GM12878 (cell line): Measurements from ENCODE around the gene TTLL8. TPM values are rescaled to one million over a fixed set of nuclear protein-coding genes. Genes with fewer than 3 reads are reported as not detected.

Source experiments
- ATAC-seq: fragments of 200-7000 bp; cut with Tn5 transposase; 3 replicates; pipeline ENCODE4 v1.9.1; 2020; ENCODE audit warnings: mild to moderate bottlenecking, moderate library complexity
- BruUV-seq: library from RNA; stranded (reverse); fragments of 400-500 nt; replicated peaks from 2 replicates; lab custom pipeline; 2021; lab: Mats Ljungman, UMichigan
- CTCF ChIA-PET: fragments of 300-600 bp; sonication (Branson Sonifier 250); formaldehyde crosslinking; extraction: SDS; loops from one replicate; lab custom pipeline; 2021; ENCODE audit warnings: inconsistent platforms; lab: Yijun Ruan, JAX
- POLR2A ChIA-PET: fragments of 350-600 bp; formaldehyde crosslinking; extraction: SDS; loops from one replicate; lab custom pipeline; 2021; ENCODE audit warnings: inconsistent platforms; lab: Charles Lee
- RAD21 ChIA-PET: fragments of 300-600 bp; sonication (Branson Sonifier 250); formaldehyde crosslinking; loops from one replicate; lab custom pipeline; 2023; ENCODE audit warnings: antibody characterized with exemption; ENCODE audit not compliant: unreplicated experiment; lab: Charles Lee
- SMC1A ChIA-PET: fragments of 300-600 bp; sonication (Branson Sonifier 250); formaldehyde crosslinking; loops from one replicate; lab custom pipeline; 2023; ENCODE audit not compliant: unreplicated experiment, uncharacterized antibody; lab: Charles Lee
- DNase-seq: peaks from one replicate; pipeline ENCODE4 v3.0.0-alpha.2; 2011; ENCODE audit warnings: low read depth, low spot score
- FAIRE-seq: peaks from 3 replicates; lab custom pipeline; 2011; peaks lifted over from hg19 to GRCh38; lab: Jason Lieb, UNC
- H2AFZ ChIP-seq: 2 replicates; pipeline ENCODE4 v1.6.0; 2011; ENCODE audit warnings: low read depth, low read length, control low read depth; ENCODE audit not compliant: control insufficient read depth
- H3K27ac ChIP-seq: 2 replicates; pipeline ENCODE4 v1.5.1; 2011; ENCODE audit warnings: control low read depth; ENCODE audit not compliant: control insufficient read depth, insufficient read depth
- H3K27me3 ChIP-seq, 2 experiments: replicated peaks in 1 of 2; 2 replicates each; pipeline versions ENCODE4 v1.6.0 to v1.6.1; 2011; ENCODE audit warnings: low read length in 1 of 2; ENCODE audit not compliant: control insufficient read depth in 2 of 2, insufficient read depth in 2 of 2
- H3K36me3 ChIP-seq, 2 experiments: 2 replicates each; pipeline ENCODE4 v1.5.1; 2011; ENCODE audit warnings: low read length in 1 of 2; ENCODE audit not compliant: control insufficient read depth in 2 of 2, insufficient read depth in 2 of 2
- H3K4me1 ChIP-seq: 2 replicates; pipeline ENCODE4 v1.6.1; 2011; ENCODE audit warnings: mild to moderate bottlenecking, low read length, moderate library complexity, mixed read lengths; ENCODE audit not compliant: control insufficient read depth, insufficient read depth
- H3K4me2 ChIP-seq: 2 replicates; pipeline ENCODE4 v1.6.0; 2011; ENCODE audit warnings: control low read depth; ENCODE audit not compliant: control insufficient read depth, insufficient read depth
- H3K4me3 ChIP-seq: fragments of 200-600 bp; sonication (generic); 2 replicates; pipeline ENCODE4 v1.5.1; 2016
- H3K79me2 ChIP-seq: 2 replicates; pipeline ENCODE4 v1.6.0; 2011; ENCODE audit warnings: low read length; ENCODE audit not compliant: control insufficient read depth, insufficient read depth
- H3K9ac ChIP-seq: 2 replicates; pipeline ENCODE4 v1.8.0; 2011; ENCODE audit warnings: low read length, control low read depth, mixed read lengths; ENCODE audit not compliant: control insufficient read depth, insufficient read depth
- H3K9me3 ChIP-seq: replicated peaks from 3 replicates; pipeline ENCODE4 v1.5.1; 2011; ENCODE audit warnings: mild to moderate bottlenecking, low read length; ENCODE audit not compliant: control insufficient read depth, insufficient read depth
- H4K20me1 ChIP-seq: 2 replicates; pipeline ENCODE4 v1.6.0; 2011; ENCODE audit not compliant: control insufficient read depth, insufficient read depth
- EGR1 ChIP-seq, 2 experiments: IDR thresholded peaks; 1 replicate in 1 of 2; 2 replicates in 1 of 2; pipeline ENCODE4 v1.6.1; 2011 to 2012; ENCODE audit warnings: low read depth in 2 of 2, low read length in 2 of 2, borderline replicate concordance in 1 of 2, mild to moderate bottlenecking in 1 of 2, moderate library complexity in 1 of 2
- JUND ChIP-seq: IDR thresholded peaks from 2 replicates; pipeline ENCODE4 v1.6.1; 2012; ENCODE audit warnings: low read depth, mild to moderate bottlenecking, low read length, improper control_type of control experiment, moderate library complexity
- MXI1 ChIP-seq: fragments of 150-350 bp; IDR thresholded peaks from 2 replicates; pipeline ENCODE4 v1.6.1; 2011; ENCODE audit warnings: low read depth, mild to moderate bottlenecking, inconsistent platforms, low read length, improper control_type of control experiment
- SIN3A ChIP-seq: IDR thresholded peaks from 2 replicates; pipeline ENCODE4 v1.6.1; 2012; ENCODE audit warnings: low read depth, low read length, improper control_type of control experiment
- TCF3 ChIP-seq: IDR thresholded peaks from 2 replicates; pipeline ENCODE4 v1.6.1; 2012; ENCODE audit warnings: low read depth, mild to moderate bottlenecking, low read length, borderline replicate concordance; ENCODE audit not compliant: insufficient read depth
- ZNF24 ChIP-seq: fragments of 450-650 bp; IDR thresholded peaks from 2 replicates; pipeline ENCODE4 v1.6.1; 2017; ENCODE audit warnings: antibody characterized with exemption, mild to moderate bottlenecking
- ZZZ3 ChIP-seq: IDR thresholded peaks from 2 replicates; pipeline ENCODE4 v1.6.1; 2011; ENCODE audit warnings: low read depth; ENCODE audit not compliant: control insufficient read depth, insufficient read length
- WGBS: methylation state at CpG from one replicate; pipeline ENCODE4 v1.1.6; 2016; ENCODE audit warnings: low lambda C conversion rate; ENCODE audit not compliant: insufficient replicate concordance, insufficient coverage; ENCODE audit errors: missing lambda C conversion rate; 5-methylcytosine and 5-hydroxymethylcytosine counted together
- in situ Hi-C: fragments of 300-500 bp; cut with MboI; formaldehyde crosslinking; loops from 9 replicates; pipeline ENCODE4 v1.14.3; 2018; ENCODE audit warnings: mixed read lengths
- intact Hi-C: fragments of 100-400 bp; cut with micrococcal nuclease; formaldehyde crosslinking; loops from one replicate; pipeline ENCODE4 v1.14.2; 2022; ENCODE audit not compliant: unreplicated experiment
- polyA plus RNA-seq, 11 experiments: library from polyadenylated mRNA; depleted of rRNA in 4 of 11; unstranded in 6 of 11; stranded (reverse) in 5 of 11; fragments of >200 nt; fragmentation: Nextera tagmentation in 4 of 11; fragmentation: Illumina TruSeq in 1 of 11; extraction: Ambion mirVana in 4 of 11; extraction: Trizol in 1 of 11; gene quantifications; 1 replicate in 1 of 11; 2 replicates in 10 of 11; pipeline versions ENCODE4 v1.2.1 to v1.2.3, GENCODE V29; 2011 to 2016; ENCODE audit warnings: inconsistent platforms in 2 of 11, missing spikeins in 2 of 11, low read depth in 1 of 11
- total RNA-seq, 4 experiments: library from RNA; depleted of rRNA in 3 of 4; stranded (reverse); fragments of >200 nt in 3 of 4; fragmentation: Illumina TruSeq in 1 of 4; extraction: Trizol in 1 of 4; gene quantifications; 2 replicates each; pipeline versions ENCODE4 v1.2.1 to v1.2.3, GENCODE V29; 2013 to 2021
- TF ChIP-seq, protein P1 (sequence below): fragments of 450-650 bp; IDR thresholded peaks from 2 replicates; pipeline ENCODE4 v1.6.1; 2018; ENCODE audit warnings: borderline replicate concordance, mild to moderate bottlenecking; ENCODE audit not compliant: partially characterized antibody

TTLL8 gene
- total and polyA plus RNA-seq, 10 of the 15 experiments (the other 5 are each of a cell fraction or from before 2014, with no cell fraction given), result not detected

DNA sequence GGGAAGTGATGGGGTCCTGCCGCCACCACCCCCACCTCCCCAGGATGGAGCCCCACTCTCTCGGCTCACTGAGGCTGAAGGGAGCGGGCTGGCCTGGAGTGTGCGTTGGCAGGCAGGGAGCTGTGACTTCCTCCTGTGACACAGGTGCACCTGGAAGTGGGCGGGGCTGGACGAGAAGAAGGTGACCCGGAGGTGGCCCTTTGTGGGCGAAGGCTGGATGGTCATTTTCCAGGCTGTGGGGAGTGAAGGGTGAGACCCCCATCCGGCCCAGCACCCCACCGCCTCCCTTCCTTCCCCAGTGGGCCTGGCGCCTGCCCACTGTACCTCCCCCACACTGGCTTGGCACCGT, 60.9 kb downstream of the TTLL8 start:
- Histone ChIP-seq H3K4me3 (no peak overlapping the region), H3K4me2 (no peak overlapping the region), H3K79me2 (no peaks in the 10 kb centered on the region), H3K27ac (no peak overlapping the region), H3K27me3 (no peaks in the 10 kb centered on the region; a peak in 1 of 4 replicates), H3K4me1 (no peaks in the 10 kb centered on the region), H3K9me3 (no peaks in the 10 kb centered on the region), H3K9ac (no peak overlapping the region)
- ChIA-PET SMC1A (no interaction called here), POLR2A (no interaction called here), RAD21 (no interaction called here)
- intact Hi-C loops, result no loop called here
- ATAC-seq (no peak), DNase-seq (no peak)
- no TSS peak for BruUV-seq
- TF ChIP-seq JUND, result no peak
- no peak for TF ChIP-seq MXI1
- TF ChIP-seq ZZZ3, result no peak
- TF ChIP-seq, all 136 proteins: peak for 0
- 34% methylated on average over 12 of the region's 12 CpGs for WGBS
- Histone ChIP-seq H3K36me3 (no peaks in the 10 kb centered on the region), H2AFZ (no peak overlapping the region), H4K20me1 (no peaks in the 10 kb centered on the region)
- FAIRE-seq, result no peak
- CTCF ChIA-PET, result interaction anchor here (0.7 kb wide), 1 partner anchor 66 kb away, joined by 4 read pairs; no protein-coding TSS in a partner anchor
- in situ Hi-C loops, result no loop called here

DNA sequence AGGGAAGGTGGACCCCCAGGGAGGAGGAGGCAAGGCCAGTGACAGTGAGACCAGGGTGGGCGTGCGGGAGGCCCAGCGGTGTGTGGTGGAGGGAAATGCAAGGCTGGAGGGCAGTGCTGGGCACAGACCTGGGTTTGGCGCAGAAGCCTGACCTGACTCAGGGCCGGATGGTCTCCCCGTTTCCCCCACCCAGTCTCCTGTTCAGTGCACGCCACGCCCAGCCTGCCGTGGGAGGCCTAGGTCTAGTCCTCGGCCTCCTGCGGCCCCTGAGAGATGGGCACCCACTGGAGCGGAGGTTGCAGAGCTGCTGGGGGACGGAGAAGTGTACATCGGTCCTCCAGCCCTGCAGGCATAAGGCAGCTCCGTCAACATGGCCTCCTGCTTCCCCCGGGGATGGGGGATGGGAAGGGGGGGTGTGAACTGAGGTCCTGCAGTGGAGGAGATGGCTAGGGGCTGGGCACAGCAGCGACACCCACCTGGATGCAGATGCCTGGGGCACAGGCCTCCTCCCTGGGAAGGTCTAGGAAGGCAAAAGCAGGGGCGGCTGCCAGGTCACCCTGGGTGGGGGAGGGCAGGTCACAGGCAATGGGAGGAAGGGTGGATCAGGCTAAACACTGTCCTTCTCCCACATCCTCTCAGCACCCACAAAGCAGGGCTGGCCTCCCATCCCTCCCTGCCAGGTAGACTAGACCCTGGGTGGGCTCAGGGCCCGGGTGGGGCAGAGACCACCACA, 61.4 kb downstream of the TTLL8 start:
- FAIRE-seq (no peak), ATAC-seq (no peak), DNase-seq (no peak)
- RAD21 ChIA-PET, result no interaction called here
- Histone ChIP-seq H3K9me3 (no peaks in the 10 kb centered on the region), H3K9ac (no peak overlapping the region), H3K4me2 (no peak overlapping the region), H3K36me3 (no peaks in the 10 kb centered on the region), H3K27ac (no peak overlapping the region), H3K27me3 (no peaks in the 10 kb centered on the region; a peak in 1 of 4 replicates), H3K4me1 (no peaks in the 10 kb centered on the region), H2AFZ (no peak overlapping the region), H3K4me3 (no peak overlapping the region), H3K79me2 (no peaks in the 10 kb centered on the region), H4K20me1 (no peaks in the 10 kb centered on the region)
- in situ Hi-C loops (no loop called here), intact Hi-C loops (no loop called here)
- BruUV-seq, result no TSS peak
- 49% methylated on average over 19 of the region's 19 CpGs for WGBS
- CTCF ChIA-PET, result interaction anchor here (1.9 to 4.5 kb wide), 2 partner anchors 11 to 35 kb away, joined by 7 to 47 read pairs; no protein-coding TSS in a partner anchor
- no peak for TF ChIP-seq EGR1 (IDR thresholded peaks at IDR 0.05; ENCODE audit: borderline replicate concordance in 1 of 2, low read depth in 2 of 2, low read length in 2 of 2)
- TF ChIP-seq SIN3A, result no peak
- TF ChIP-seq, protein P1, sequence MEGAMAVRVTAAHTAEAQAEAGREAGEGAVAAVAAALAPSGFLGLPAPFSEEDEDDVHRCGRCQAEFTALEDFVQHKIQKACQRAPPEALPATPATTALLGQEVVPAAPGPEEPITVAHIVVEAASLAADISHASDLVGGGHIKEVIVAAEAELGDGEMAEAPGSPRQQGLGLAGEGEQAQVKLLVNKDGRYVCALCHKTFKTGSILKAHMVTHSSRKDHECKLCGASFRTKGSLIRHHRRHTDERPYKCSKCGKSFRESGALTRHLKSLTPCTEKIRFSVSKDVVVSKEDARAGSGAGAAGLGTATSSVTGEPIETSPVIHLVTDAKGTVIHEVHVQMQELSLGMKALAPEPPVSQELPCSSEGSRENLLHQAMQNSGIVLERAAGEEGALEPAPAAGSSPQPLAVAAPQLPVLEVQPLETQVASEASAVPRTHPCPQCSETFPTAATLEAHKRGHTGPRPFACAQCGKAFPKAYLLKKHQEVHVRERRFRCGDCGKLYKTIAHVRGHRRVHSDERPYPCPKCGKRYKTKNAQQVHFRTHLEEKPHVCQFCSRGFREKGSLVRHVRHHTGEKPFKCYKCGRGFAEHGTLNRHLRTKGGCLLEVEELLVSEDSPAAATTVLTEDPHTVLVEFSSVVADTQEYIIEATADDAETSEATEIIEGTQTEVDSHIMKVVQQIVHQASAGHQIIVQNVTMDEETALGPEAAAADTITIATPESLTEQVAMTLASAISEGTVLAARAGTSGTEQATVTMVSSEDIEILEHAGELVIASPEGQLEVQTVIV, result no peak
- TF ChIP-seq ZNF24, result no peak
- TF ChIP-seq TCF3, result no peak
- SMC1A ChIA-PET, result no interaction called here
- POLR2A ChIA-PET, result interaction anchor here (0.6 kb wide), 1 partner anchor 320 kb away, joined by 3 read pairs; no protein-coding TSS in a partner anchor
